OCI-LY1 (cell line): ENCODE results near the gene STYXL1.

Experiments used
- CTCF ChIP-seq: fragments of 200-600 bp; sonication (generic), shearing (Covaris generic); IDR thresholded peaks from 2 replicates; pipeline ENCODE4 v1.5.1; 2017; ENCODE audit warnings: mild to moderate bottlenecking, antibody characterized with exemption, low read length, moderate library complexity, mixed read lengths
- EZH2 ChIP-seq: fragments of 200-600 bp; sonication (generic), shearing (Covaris generic); IDR thresholded peaks from 2 replicates; pipeline ENCODE4 v1.8.0; 2017; ENCODE audit warnings: borderline replicate concordance, mixed run types, mild to moderate bottlenecking, antibody characterized with exemption, low read length, moderate library complexity, mixed read lengths

DNA sequence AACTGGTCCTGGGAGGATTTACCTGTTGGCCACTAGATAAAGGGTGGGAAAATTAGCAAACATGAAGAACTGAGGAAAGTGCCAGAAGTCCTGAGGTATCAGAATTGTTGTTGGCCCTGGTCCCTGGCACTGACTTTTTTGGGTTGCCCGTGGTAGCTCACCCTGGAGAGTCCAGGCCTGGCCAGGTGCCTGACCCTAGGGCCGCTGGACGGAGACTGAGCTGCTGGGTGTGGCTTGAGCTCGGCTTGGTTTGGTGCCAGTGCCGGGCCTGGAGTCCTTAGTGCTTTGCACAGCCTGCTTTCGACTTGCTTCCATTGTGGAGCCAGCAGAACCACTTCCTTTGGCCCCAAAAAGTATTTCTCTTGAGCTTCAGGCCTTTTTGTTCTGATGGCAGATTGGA lies 13.0 kb upstream of the STYXL1 start:
- no peak for TF ChIP-seq CTCF
- TF ChIP-seq EZH2, result no peak
